A549 (cell line): ENCODE measurements around the gene TSKU. TPM values are rescaled to one million over a fixed set of nuclear protein-coding genes. Genes with fewer than 3 reads are reported as not detected.

Source experiments
- ATAC-seq, 2 experiments: fragments of 200-7000 bp in 1 of 2; fragments of >200 bp in 1 of 2; cut with Nextera tagmentation in 1 of 2; cut with Tn5 transposase in 1 of 2; 3 replicates each; pipeline versions ENCODE4 v1.8.0 to v1.9.1; 2018 to 2020; ENCODE audit warnings: mild to moderate bottlenecking in 1 of 2, moderate library complexity in 1 of 2
- CTCF ChIA-PET: fragments of 300-600 bp; sonication (Branson Sonifier 250); formaldehyde crosslinking; extraction: SDS; loops from one replicate; lab custom pipeline; 2021; ENCODE audit warnings: antibody characterized with exemption, inconsistent platforms; lab: Yijun Ruan, JAX
- POLR2A ChIA-PET: fragments of 350-600 bp; formaldehyde crosslinking; extraction: SDS; loops from one replicate; lab custom pipeline; 2021; ENCODE audit warnings: antibody characterized with exemption, inconsistent platforms; lab: Yijun Ruan, JAX
- DNase-seq, 2 experiments: peaks; one replicate each; pipeline versions ENCODE4 v3.0.0 to v3.0.0-alpha.2; 2011 to 2016; ENCODE audit warnings: low read depth in 1 of 2, low spot score in 1 of 2
- FAIRE-seq: peaks from 2 replicates; lab custom pipeline; 2011; peaks lifted over from hg19 to GRCh38; lab: Jason Lieb, UNC
- H3K27ac ChIP-seq, 2 experiments: fragments of >200 bp; sonication (Bioruptor Twin); formaldehyde crosslinking; 3 replicates each; pipeline ENCODE4 v1.5.1; 2016 to 2017
- H3K4me1 ChIP-seq: fragments of >200 bp; sonication (Bioruptor Twin); formaldehyde crosslinking; 3 replicates; pipeline ENCODE4 v1.6.1; 2016
- H3K4me2 ChIP-seq: fragments of >200 bp; sonication (Bioruptor Twin); formaldehyde crosslinking; 3 replicates; pipeline ENCODE4 v1.6.1; 2016
- H3K4me3 ChIP-seq: fragments of >200 bp; sonication (Bioruptor Twin); formaldehyde crosslinking; 3 replicates; pipeline ENCODE4 v1.5.1; 2016
- H3K9me3 ChIP-seq: fragments of >200 bp; sonication (Bioruptor Twin); formaldehyde crosslinking; 3 replicates; pipeline ENCODE4 v1.6.1; 2016
- BHLHE40 ChIP-seq: IDR thresholded peaks from 2 replicates; pipeline ENCODE4 v1.6.1; 2012; ENCODE audit warnings: low read depth, low read length, inconsistent platforms
- CBX2 ChIP-seq: fragments of 200-600 bp; sonication (generic); IDR thresholded peaks from 2 replicates; pipeline ENCODE4 v1.6.1; 2016; ENCODE audit warnings: low read depth, mild to moderate bottlenecking, borderline replicate concordance
- CHD2 ChIP-seq: fragments of 150-350 bp; IDR thresholded peaks from 2 replicates; pipeline ENCODE4 v1.6.1; 2014; ENCODE audit warnings: low read length; ENCODE audit not compliant: partially characterized antibody
- EHMT2 ChIP-seq: fragments of 200-600 bp; sonication (generic); IDR thresholded peaks from 2 replicates; pipeline ENCODE4 v1.6.1; 2016; ENCODE audit warnings: antibody characterized with exemption, low read depth, mild to moderate bottlenecking, moderate library complexity
- ESRRA ChIP-seq: fragments of 150-350 bp; IDR thresholded peaks from 2 replicates; pipeline ENCODE4 v1.6.1; 2014; ENCODE audit warnings: mild to moderate bottlenecking, low read length, borderline replicate concordance
- FOSL2 ChIP-seq, 2 experiments: fragments of 450-650 bp in 1 of 2; fragments of >200 bp in 1 of 2; sonication (Bioruptor Twin) in 1 of 2; formaldehyde crosslinking; IDR thresholded peaks; 2 replicates each; pipeline versions ENCODE4 v1.5.0 to v1.6.1; 2016 to 2020; ENCODE audit warnings: mild to moderate bottlenecking in 1 of 2, moderate library complexity in 1 of 2
- JUN ChIP-seq, 2 experiments: fragments of >200 bp; sonication (Bioruptor Twin); formaldehyde crosslinking; IDR thresholded peaks; 2 replicates in 1 of 2; 3 replicates in 1 of 2; pipeline ENCODE4 v1.6.1; 2016 to 2017
- JUNB ChIP-seq: fragments of >200 bp; sonication (Bioruptor Twin); formaldehyde crosslinking; IDR thresholded peaks from 2 replicates; pipeline ENCODE4 v1.6.1; 2016
- MAFK ChIP-seq: fragments of 450-650 bp; IDR thresholded peaks from 2 replicates; pipeline ENCODE4 v1.6.1; 2014; ENCODE audit not compliant: partially characterized antibody
- MAZ ChIP-seq: fragments of 150-350 bp; IDR thresholded peaks from 2 replicates; pipeline ENCODE4 v1.6.1; 2014; ENCODE audit warnings: antibody characterized with exemption, low read depth, low read length, borderline replicate concordance
- NFE2L2 ChIP-seq: fragments of 150-350 bp; conservative IDR thresholded peaks from 2 replicates; pipeline ENCODE4 v1.6.1; 2014; ENCODE audit warnings: low read length
- NR3C1 ChIP-seq: fragments of >200 bp; sonication (Bioruptor Twin); formaldehyde crosslinking; IDR thresholded peaks from 3 replicates; pipeline ENCODE4 v1.6.1; 2017
- RAD21 ChIP-seq, 2 experiments: fragments of >200 bp in 1 of 2; sonication (Bioruptor Twin) in 1 of 2; formaldehyde crosslinking in 1 of 2; IDR thresholded peaks in 1 of 2; conservative IDR thresholded peaks in 1 of 2; 2 replicates in 1 of 2; 3 replicates in 1 of 2; pipeline ENCODE4 v1.6.1; 2012 to 2018; ENCODE audit warnings: inconsistent platforms in 1 of 2
- RARB ChIP-seq: fragments of 250-450 bp; sonication (Bioruptor Pico); IDR thresholded peaks from 2 replicates; pipeline ENCODE4 v1.8.0; 2021; ENCODE audit warnings: mild to moderate bottlenecking, moderate library complexity
- RCOR1 ChIP-seq: fragments of 150-350 bp; IDR thresholded peaks from 2 replicates; pipeline ENCODE4 v1.6.1; 2014; ENCODE audit warnings: antibody characterized with exemption, low read length, low read depth
- RFX5 ChIP-seq: fragments of 450-650 bp; IDR thresholded peaks from 2 replicates; pipeline ENCODE4 v1.7.1; 2014; ENCODE audit warnings: antibody characterized with exemption, mild to moderate bottlenecking, moderate library complexity
- RNF2 ChIP-seq: fragments of 200-600 bp; sonication (generic); IDR thresholded peaks from 2 replicates; pipeline ENCODE4 v1.6.1; 2016; ENCODE audit warnings: low read depth, mild to moderate bottlenecking, antibody characterized with exemption, moderate library complexity, borderline replicate concordance
- SMC3 ChIP-seq: fragments of >200 bp; sonication (Bioruptor Twin); formaldehyde crosslinking; IDR thresholded peaks from 3 replicates; pipeline ENCODE4 v1.6.1; 2018; ENCODE audit warnings: inconsistent platforms
- SREBF2 ChIP-seq: fragments of 450-650 bp; IDR thresholded peaks from 2 replicates; pipeline ENCODE4 v1.6.1; 2014; ENCODE audit warnings: mild to moderate bottlenecking, moderate library complexity
- ZC3H11A ChIP-seq: fragments of 450-650 bp; IDR thresholded peaks from 2 replicates; pipeline ENCODE4 v1.6.1; 2014; ENCODE audit warnings: antibody characterized with exemption, mild to moderate bottlenecking
- ZFP36 ChIP-seq: fragments of 450-650 bp; IDR thresholded peaks from 2 replicates; pipeline ENCODE4 v1.6.1; 2014; ENCODE audit warnings: borderline replicate concordance; ENCODE audit not compliant: partially characterized antibody
- ZNF302 ChIP-seq: fragments of 250-450 bp; sonication (Bioruptor Pico); IDR thresholded peaks from 2 replicates; pipeline ENCODE4 v1.9.0; 2021; ENCODE audit warnings: inconsistent platforms, mild to moderate bottlenecking, moderate library complexity
- WGBS: methylation state at CpG from one replicate; pipeline ENCODE4 v1.1.6; 2017; ENCODE audit errors: missing lambda C conversion rate; 5-methylcytosine and 5-hydroxymethylcytosine counted together
- polyA plus RNA-seq, 4 experiments: library from polyadenylated mRNA; depleted of rRNA in 3 of 4; stranded (reverse); fragments of >200 nt; fragmentation: RNase III in 1 of 4; extraction: RNeasy Plus Mini Kit Qiagen cat#74134 plus additional on column Dnase treatment in 1 of 4; gene quantifications; 2 replicates in 3 of 4; 3 replicates in 1 of 4; pipeline ENCODE4 v1.2.3, GENCODE V29; 2011 to 2017
- TF ChIP-seq, protein P1 (sequence below): IDR thresholded peaks from 2 replicates; pipeline ENCODE4 v1.6.1; 2012
- TF ChIP-seq, protein P2 (sequence below): fragments of 150-350 bp; IDR thresholded peaks from 2 replicates; pipeline ENCODE4 v1.6.1; 2014; ENCODE audit warnings: low read depth, mild to moderate bottlenecking, low read length
- TF ChIP-seq, protein P3 (sequence below): fragments of 250-450 bp; sonication (Bioruptor Pico); IDR thresholded peaks from 2 replicates; pipeline ENCODE4 v1.5.0; 2020; ENCODE audit warnings: low read depth, mild to moderate bottlenecking, moderate library complexity
- TF ChIP-seq, protein P4 (sequence below): fragments of >200 bp; sonication (Bioruptor Twin); formaldehyde crosslinking; IDR thresholded peaks from 2 replicates; pipeline ENCODE4 v1.6.1; 2016

Gene TSKU
- polyA plus RNA-seq, 2 of the 4 experiments (the other 2 are of a cell fraction), result 164 to 171 TPM

DNA sequence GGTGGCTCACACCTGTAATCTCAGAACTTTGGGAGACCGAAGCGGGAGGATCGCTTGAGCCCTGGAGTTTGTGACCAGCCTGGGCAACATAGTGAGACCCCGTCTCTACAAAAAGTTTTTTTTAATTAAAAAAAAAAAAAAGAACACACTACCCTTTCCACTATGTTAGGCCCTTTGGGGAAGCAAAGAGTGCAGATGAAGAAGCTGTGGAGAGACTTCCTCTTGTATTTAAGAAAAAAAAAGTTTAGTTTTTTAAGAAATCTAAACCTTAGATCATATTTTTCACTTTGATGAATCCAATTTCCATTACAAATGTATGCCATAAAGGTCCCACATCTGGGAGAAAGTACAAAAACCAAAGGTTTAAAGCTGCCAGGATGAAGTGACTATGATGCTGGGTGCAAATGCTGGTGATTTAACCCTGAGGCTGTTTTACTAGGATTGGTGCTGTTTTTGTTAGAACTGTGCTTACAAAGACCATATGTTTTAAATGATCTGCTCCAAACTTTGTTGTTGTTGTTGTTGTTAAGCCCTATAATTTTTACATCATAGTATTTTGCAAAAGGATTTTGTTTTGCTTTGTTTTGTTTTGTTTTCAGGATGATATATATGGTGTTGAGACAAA lies 48.6 kb downstream of the TSKU start (continued):
- TF ChIP-seq CBX2 (no peak), MAFK (no peak)

DNA sequence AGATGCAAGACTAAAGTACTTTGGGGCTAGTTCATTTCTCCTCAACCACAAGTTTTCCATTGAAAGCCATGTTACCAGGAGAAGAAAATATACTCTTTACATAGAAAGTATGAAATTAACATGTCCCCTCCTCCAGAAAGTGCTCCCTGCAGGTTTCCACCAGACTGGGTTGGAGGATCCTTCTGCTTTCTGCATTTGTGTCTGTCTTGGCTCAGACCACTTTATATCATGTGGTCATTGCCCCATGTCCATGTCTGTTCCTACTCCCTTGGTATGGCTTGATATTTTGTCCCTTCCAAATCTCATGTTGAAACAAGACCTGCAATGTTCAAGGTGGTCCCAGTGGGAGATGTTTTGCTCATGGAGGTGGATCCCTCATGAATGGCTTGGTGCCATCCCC lies 49.2 kb downstream of the TSKU start:
- no peak for FAIRE-seq
- ChIA-PET CTCF (interaction anchor here (1.1 kb wide), 1 partner anchor 87 kb away, joined by 4 read pairs; no protein-coding TSS in a partner anchor), POLR2A (no interaction called here)

DNA sequence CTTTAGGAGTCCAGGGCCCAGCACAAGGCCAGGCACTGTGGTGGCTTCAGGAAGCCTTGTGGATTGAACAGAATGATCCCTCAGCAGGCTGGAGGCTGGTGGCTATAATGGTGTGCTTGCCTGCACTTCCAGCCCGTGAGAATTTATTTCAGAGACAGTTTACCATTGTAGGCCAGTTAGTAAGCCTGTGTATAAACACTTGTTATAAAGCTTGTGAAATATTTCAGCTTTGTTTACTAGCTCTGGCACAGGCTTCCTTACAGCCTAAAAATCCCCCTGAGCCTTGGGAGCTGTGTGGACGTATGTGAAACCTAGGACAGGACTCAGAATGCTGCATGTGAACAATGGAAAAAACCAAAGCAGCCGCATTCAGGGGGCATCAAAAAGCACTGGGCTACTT lies 51.0 kb downstream of the TSKU start:
- 62% methylated on average over 3 of the region's 3 CpGs for WGBS
- H3K4me1 ChIP-seq, result peaks cover 33% of the 10 kb centered on the region
- no peaks in the 10 kb centered on the region for H3K9me3 ChIP-seq
- CTCF ChIA-PET, result interaction anchor here (0.9 to 1.7 kb wide), 5 partner anchors 16 to 85 kb away, joined by 3 to 8 read pairs (median 3); no protein-coding TSS in a partner anchor
- ATAC-seq (no peak), FAIRE-seq (no peak), DNase-seq (no peak)
- no peak overlapping the region for H3K4me3 ChIP-seq
- POLR2A ChIA-PET, result no interaction called here
- no peak overlapping the region for H3K4me2 ChIP-seq
- H3K27ac ChIP-seq, result no peak overlapping the region
- no peak for TF ChIP-seq CHD2
- TF ChIP-seq RAD21 (conservative IDR thresholded peaks at IDR 0.05 in 1 of 2, IDR thresholded peaks at IDR 0.05 in 1 of 2), result no peak
- no peak for TF ChIP-seq SREBF2
- no peak for TF ChIP-seq JUNB
- TF ChIP-seq, all 56 proteins: peak for 0

More for the DNA sequence above, 49.2 kb downstream of the TSKU start:
- TF ChIP-seq, protein P1, sequence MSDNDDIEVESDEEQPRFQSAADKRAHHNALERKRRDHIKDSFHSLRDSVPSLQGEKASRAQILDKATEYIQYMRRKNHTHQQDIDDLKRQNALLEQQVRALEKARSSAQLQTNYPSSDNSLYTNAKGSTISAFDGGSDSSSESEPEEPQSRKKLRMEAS, result no peak
- TF ChIP-seq NR3C1 (no peak), ESRRA (no peak), MAZ (no peak), NFE2L2 (no peak), SMC3 (no peak), ZNF302 (CRISPR knock-in tag) (no peak), CBX2 (no peak), BHLHE40 (no peak), ZFP36 (no peak), RCOR1 (no peak), RARB (no peak), MAFK (no peak)
- TF ChIP-seq, protein P2, sequence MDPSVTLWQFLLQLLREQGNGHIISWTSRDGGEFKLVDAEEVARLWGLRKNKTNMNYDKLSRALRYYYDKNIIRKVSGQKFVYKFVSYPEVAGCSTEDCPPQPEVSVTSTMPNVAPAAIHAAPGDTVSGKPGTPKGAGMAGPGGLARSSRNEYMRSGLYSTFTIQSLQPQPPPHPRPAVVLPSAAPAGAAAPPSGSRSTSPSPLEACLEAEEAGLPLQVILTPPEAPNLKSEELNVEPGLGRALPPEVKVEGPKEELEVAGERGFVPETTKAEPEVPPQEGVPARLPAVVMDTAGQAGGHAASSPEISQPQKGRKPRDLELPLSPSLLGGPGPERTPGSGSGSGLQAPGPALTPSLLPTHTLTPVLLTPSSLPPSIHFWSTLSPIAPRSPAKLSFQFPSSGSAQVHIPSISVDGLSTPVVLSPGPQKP, result no peak
- H3K4me1 ChIP-seq, result peaks cover 18% of the 10 kb centered on the region
- no peak for DNase-seq
- H3K9me3 ChIP-seq, result no peaks in the 10 kb centered on the region
- no peak for ATAC-seq
- H3K4me2 ChIP-seq, result no peak overlapping the region
- H3K27ac ChIP-seq, result no peak overlapping the region
- no peak overlapping the region for H3K4me3 ChIP-seq

DNA sequence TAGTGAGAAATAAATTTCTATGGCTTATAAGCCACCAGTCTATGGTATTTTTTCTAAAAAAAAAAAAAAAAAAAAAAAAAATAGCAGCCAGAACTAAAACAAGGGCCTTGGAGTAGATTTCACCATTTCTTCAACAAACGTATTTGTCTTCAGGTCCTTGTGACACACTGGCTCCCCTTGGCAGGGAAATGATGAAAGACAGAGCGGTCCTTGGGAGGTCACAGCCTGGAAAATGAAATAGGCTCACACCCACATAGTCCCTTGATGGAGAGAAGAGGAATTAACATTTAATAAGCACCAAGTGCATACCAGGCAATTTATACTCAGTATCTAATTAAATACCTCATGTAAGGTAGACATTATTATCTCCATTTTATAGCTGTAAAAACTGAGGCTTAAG lies 51.9 kb downstream of the TSKU start:
- Histone ChIP-seq H3K27ac (no peak overlapping the region), H3K9me3 (no peaks in the 10 kb centered on the region), H3K4me1 (peaks cover 39% of the 10 kb centered on the region), H3K4me3 (no peak overlapping the region), H3K4me2 (no peak overlapping the region)
- ChIA-PET CTCF (interaction anchor here (0.6 to 2.3 kb wide), 9 partner anchors 10 to 85 kb away, joined by 3 to 10 read pairs (median 4); no protein-coding TSS in a partner anchor), POLR2A (no interaction called here)
- no peak for DNase-seq
- TF ChIP-seq RNF2 (no peak), FOSL2 (IDR thresholded peaks at IDR 0.05) (no peak), FOSL2 (CRISPR knock-in tag; IDR thresholded peaks at IDR 0.05) (no peak), ZC3H11A (no peak), RFX5 (no peak), JUN (IDR thresholded peaks at IDR 0.05) (no peak), ZNF302 (CRISPR knock-in tag) (no peak), EHMT2 (no peak), RAD21 (conservative IDR thresholded peaks at IDR 0.05 in 1 of 2, IDR thresholded peaks at IDR 0.05 in 1 of 2) (no peak)
- TF ChIP-seq, protein P3, sequence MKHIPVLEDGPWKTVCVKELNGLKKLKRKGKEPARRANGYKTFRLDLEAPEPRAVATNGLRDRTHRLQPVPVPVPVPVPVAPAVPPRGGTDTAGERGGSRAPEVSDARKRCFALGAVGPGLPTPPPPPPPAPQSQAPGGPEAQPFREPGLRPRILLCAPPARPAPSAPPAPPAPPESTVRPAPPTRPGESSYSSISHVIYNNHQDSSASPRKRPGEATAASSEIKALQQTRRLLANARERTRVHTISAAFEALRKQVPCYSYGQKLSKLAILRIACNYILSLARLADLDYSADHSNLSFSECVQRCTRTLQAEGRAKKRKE (CRISPR knock-in tag), result no peak
- TF ChIP-seq, protein P4, sequence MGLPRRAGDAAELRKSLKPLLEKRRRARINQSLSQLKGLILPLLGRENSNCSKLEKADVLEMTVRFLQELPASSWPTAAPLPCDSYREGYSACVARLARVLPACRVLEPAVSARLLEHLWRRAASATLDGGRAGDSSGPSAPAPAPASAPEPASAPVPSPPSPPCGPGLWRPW, result no peak
- no peak for ATAC-seq
- WGBS, result 82% methylated on average over 2 of the region's 2 CpGs
- no peak for FAIRE-seq
